Activated CD4-positive, alpha-beta memory T cell treated with anti-CD3 and anti-CD28 coated beads for 36 hours (primary cell): ENCODE measurements around the gene FBP2. TPM values are rescaled to one million over a fixed set of nuclear protein-coding genes. Genes with fewer than 3 reads are reported as not detected.

Source experiments
- CTCF ChIA-PET: fragments of 350-600 bp; sonication (Branson Sonifier 250); formaldehyde crosslinking; loops from one replicate; lab custom pipeline; 2021; ENCODE audit warnings: antibody characterized with exemption, inconsistent platforms; lab: Charles Lee
- POLR2A ChIA-PET: fragments of 350-600 bp; sonication (Branson Sonifier 250); formaldehyde crosslinking; loops from one replicate; lab custom pipeline; 2021; ENCODE audit warnings: antibody characterized with exemption; lab: Charles Lee
- DNase-seq: peaks from one replicate; pipeline ENCODE4 v3.0.0-alpha.2; 2020
- H3K27ac Mint-ChIP-seq: one replicate; pipeline ENCODE4 v1.8.0; 2021; ENCODE audit warnings: mixed read lengths
- H3K27me3 Mint-ChIP-seq: one replicate; pipeline ENCODE4 v1.8.0; 2021; ENCODE audit warnings: mixed read lengths
- H3K36me3 Mint-ChIP-seq: one replicate; pipeline ENCODE4 v1.8.0; 2021; ENCODE audit warnings: mixed read lengths
- H3K4me1 Mint-ChIP-seq: one replicate; pipeline ENCODE4 v1.8.0; 2021; ENCODE audit warnings: low read depth, mixed read lengths
- H3K4me3 Mint-ChIP-seq: one replicate; pipeline ENCODE4 v1.8.0; 2021; ENCODE audit warnings: mild to moderate bottlenecking, mixed read lengths
- H3K9me3 Mint-ChIP-seq: one replicate; pipeline ENCODE4 v1.8.0; 2021; ENCODE audit warnings: mixed read lengths
- intact Hi-C: fragments of 100-400 bp; cut with micrococcal nuclease; formaldehyde crosslinking; loops from one replicate; pipeline ENCODE4 v1.15.1; 2023
- total RNA-seq, 2 experiments: library from RNA; stranded (reverse); gene quantifications; one replicate each; pipeline ENCODE4 v1.2.3, GENCODE V29; 2021

Gene FBP2
- total RNA-seq, 2 experiments from 2014 or later: not detected

GRCh38 chr9:94625835-94626234 is 32.2 kb upstream of the FBP2 start:
- DNase-seq: no peak
- H3K4me1 Mint-ChIP-seq: peaks cover 3% of the 10 kb centered on the region
- no peak overlapping the region for H3K27ac Mint-ChIP-seq
- no peak overlapping the region for H3K4me3 Mint-ChIP-seq
- CTCF ChIA-PET: interaction anchor here (1.1 kb wide), 1 partner anchor 13 kb away, joined by 3 read pairs; the partner anchor contains the start of gene FBP1
- H3K36me3 Mint-ChIP-seq: no peaks in the 10 kb centered on the region
- intact Hi-C loops: no loop called here
- POLR2A ChIA-PET: no interaction called here
- H3K27me3 Mint-ChIP-seq: no peaks in the 10 kb centered on the region
- H3K9me3 Mint-ChIP-seq: no peaks in the 10 kb centered on the region

- DNase-seq: no peak
- Mint-ChIP-seq H3K4me3 (no peak overlapping the region), H3K4me1 (peaks cover 3% of the 10 kb centered on the region), H3K27me3 (no peaks in the 10 kb centered on the region), H3K27ac (no peak overlapping the region), H3K36me3 (no peaks in the 10 kb centered on the region), H3K9me3 (no peaks in the 10 kb centered on the region)
- CTCF ChIA-PET: interaction anchor here (0.7 to 1.6 kb wide), 2 partner anchors 12 to 1613 kb away, joined by 4 read pairs; no protein-coding TSS in a partner anchor
- intact Hi-C loops: no loop called here
- POLR2A ChIA-PET: no interaction called here
Observed at GRCh38 chr9:94624629-94625028, 31.0 kb upstream of the FBP2 start.

GRCh38 chr9:94623253-94623652 is 29.6 kb upstream of the FBP2 start:
- CTCF ChIA-PET: interaction anchor here (0.9 to 1.6 kb wide), 4 partner anchors 9 to 37 kb away, joined by 3 to 4 read pairs (median 3); no protein-coding TSS in a partner anchor
- Mint-ChIP-seq H3K4me3 (no peak overlapping the region), H3K27me3 (no peaks in the 10 kb centered on the region), H3K27ac (no peak overlapping the region), H3K4me1 (peaks cover 3% of the 10 kb centered on the region), H3K9me3 (no peaks in the 10 kb centered on the region), H3K36me3 (no peaks in the 10 kb centered on the region)
- peak; percentile 56 for DNase-seq
- intact Hi-C loops: no loop called here
- POLR2A ChIA-PET: no interaction called here

- Mint-ChIP-seq H3K4me1 (peaks cover 3% of the 10 kb centered on the region), H3K4me3 (no peak overlapping the region), H3K27ac (no peak overlapping the region), H3K36me3 (no peaks in the 10 kb centered on the region), H3K27me3 (no peaks in the 10 kb centered on the region), H3K9me3 (no peaks in the 10 kb centered on the region)
- ChIA-PET POLR2A (no interaction called here), CTCF (interaction anchor here (0.9 to 1.3 kb wide), 2 partner anchors 10 to 19 kb away, joined by 3 read pairs; no protein-coding TSS in a partner anchor)
- intact Hi-C loops: no loop called here
- no peak for DNase-seq
Observed at GRCh38 chr9:94622087-94622800, 28.6 kb upstream of the FBP2 start.

GRCh38 chr9:94619026-94619425 is 25.4 kb upstream of the FBP2 start:
- CTCF ChIA-PET: no interaction called here

GRCh38 chr9:94613003-94613402 is 19.4 kb upstream of the FBP2 start:
- Mint-ChIP-seq H3K36me3 (no peaks in the 10 kb centered on the region), H3K9me3 (no peaks in the 10 kb centered on the region), H3K27ac (no peak overlapping the region), H3K27me3 (peaks cover 12% of the 10 kb centered on the region), H3K4me1 (peaks cover 10% of the 10 kb centered on the region), H3K4me3 (no peak overlapping the region)
- ChIA-PET CTCF (no interaction called here), POLR2A (no interaction called here)
- intact Hi-C loops: no loop called here
- DNase-seq: no peak

More at GRCh38 chr9:94619026-94619425, 25.4 kb upstream of the FBP2 start:
- intact Hi-C loops: no loop called here
- Mint-ChIP-seq H3K9me3 (no peaks in the 10 kb centered on the region), H3K4me3 (no peak overlapping the region), H3K27ac (no peak overlapping the region), H3K36me3 (no peaks in the 10 kb centered on the region), H3K27me3 (peaks cover 2% of the 10 kb centered on the region), H3K4me1 (peaks cover 3% of the 10 kb centered on the region)
- no peak for DNase-seq
- POLR2A ChIA-PET: no interaction called here

- Mint-ChIP-seq H3K27me3 (peaks cover 12% of the 10 kb centered on the region), H3K4me1 (peaks cover 10% of the 10 kb centered on the region), H3K9me3 (no peaks in the 10 kb centered on the region), H3K36me3 (no peaks in the 10 kb centered on the region), H3K4me3 (no peak overlapping the region), H3K27ac (no peak overlapping the region)
- intact Hi-C loops: no loop called here
- DNase-seq: no peak
- POLR2A ChIA-PET: no interaction called here
- CTCF ChIA-PET: no interaction called here
Observed at GRCh38 chr9:94612071-94612470, 18.4 kb upstream of the FBP2 start.

GRCh38 chr9:94611638-94612068 is 18.0 kb upstream of the FBP2 start:
- POLR2A ChIA-PET: no interaction called here
- H3K9me3 Mint-ChIP-seq: no peaks in the 10 kb centered on the region
- intact Hi-C loops: no loop called here
- H3K4me3 Mint-ChIP-seq: no peak overlapping the region
- H3K4me1 Mint-ChIP-seq: peaks cover 10% of the 10 kb centered on the region
- no peak overlapping the region for H3K27ac Mint-ChIP-seq
- CTCF ChIA-PET: no interaction called here
- no peaks in the 10 kb centered on the region for H3K36me3 Mint-ChIP-seq
- peak; percentile 68 for DNase-seq
- H3K27me3 Mint-ChIP-seq: peaks cover 12% of the 10 kb centered on the region

GRCh38 chr9:94610181-94610606 is 16.6 kb upstream of the FBP2 start:
- intact Hi-C loops: no loop called here
- no peak overlapping the region for H3K27ac Mint-ChIP-seq
- no peak overlapping the region for H3K4me3 Mint-ChIP-seq
- peaks cover 10% of the 10 kb centered on the region for H3K4me1 Mint-ChIP-seq
- peaks cover 9% of the 10 kb centered on the region for H3K27me3 Mint-ChIP-seq
- H3K36me3 Mint-ChIP-seq: no peaks in the 10 kb centered on the region
- no peaks in the 10 kb centered on the region for H3K9me3 Mint-ChIP-seq
- DNase-seq: no peak
- POLR2A ChIA-PET: no interaction called here
- CTCF ChIA-PET: no interaction called here

GRCh38 chr9:94607423-94607691 is 13.7 kb upstream of the FBP2 start:
- Mint-ChIP-seq H3K4me3 (no peak overlapping the region), H3K36me3 (no peaks in the 10 kb centered on the region), H3K27me3 (peaks cover 6% of the 10 kb centered on the region), H3K4me1 (peaks cover 16% of the 10 kb centered on the region), H3K27ac (no peak overlapping the region), H3K9me3 (no peaks in the 10 kb centered on the region)
- POLR2A ChIA-PET: no interaction called here
- intact Hi-C loops: no loop called here
- CTCF ChIA-PET: no interaction called here
- DNase-seq: no peak

GRCh38 chr9:94606646-94607422 is 13.2 kb upstream of the FBP2 start:
- no peaks in the 10 kb centered on the region for H3K36me3 Mint-ChIP-seq
- no peaks in the 10 kb centered on the region for H3K9me3 Mint-ChIP-seq
- H3K27me3 Mint-ChIP-seq: peaks cover 6% of the 10 kb centered on the region
- no peak for DNase-seq
- intact Hi-C loops: no loop called here
- H3K4me1 Mint-ChIP-seq: peaks cover 11% of the 10 kb centered on the region
- no peak overlapping the region for H3K27ac Mint-ChIP-seq
- POLR2A ChIA-PET: no interaction called here
- CTCF ChIA-PET: no interaction called here
- no peak overlapping the region for H3K4me3 Mint-ChIP-seq
